GM23338 (cell line): ENCODE results near the gene ABCA4.

Source experiments
- POLR2AphosphoS5 ChIP-seq: IDR thresholded peaks from 2 replicates; pipeline ENCODE4 v1.6.1; 2016; ENCODE audit warnings: antibody characterized with exemption, low read depth
- TF ChIP-seq, protein P1 (sequence below), 2 experiments: fragments of 200-600 bp in 1 of 2; sonication (generic) in 1 of 2; conservative IDR thresholded peaks; 2 replicates each; pipeline versions ENCODE4 v1.5.1 to v1.6.1; 2016 to 2017; ENCODE audit warnings: antibody characterized with exemption in 2 of 2, low read depth in 2 of 2, mild to moderate bottlenecking in 2 of 2, moderate library complexity in 1 of 2

DNA sequence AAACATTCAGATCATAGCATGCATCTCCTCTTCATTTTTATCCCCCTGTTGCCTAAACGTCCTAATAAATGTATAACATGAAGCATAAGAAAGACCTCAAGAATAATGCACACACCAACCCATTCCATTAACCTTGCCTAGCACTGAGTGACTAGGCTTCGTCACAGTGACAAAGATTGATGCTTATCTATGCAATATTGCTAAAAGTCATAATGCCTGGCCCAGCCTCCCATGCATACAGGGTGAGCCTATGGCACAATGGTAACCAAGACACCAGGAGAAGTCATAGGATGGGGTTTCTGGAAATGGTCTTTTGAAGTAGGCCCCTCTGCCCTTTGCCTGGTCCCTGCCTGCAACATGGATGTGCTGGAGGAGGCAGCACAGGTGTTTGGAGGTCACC, 33.8 kb downstream of the ABCA4 start:
- no peak for TF ChIP-seq POLR2AphosphoS5
- TF ChIP-seq, protein P1, sequence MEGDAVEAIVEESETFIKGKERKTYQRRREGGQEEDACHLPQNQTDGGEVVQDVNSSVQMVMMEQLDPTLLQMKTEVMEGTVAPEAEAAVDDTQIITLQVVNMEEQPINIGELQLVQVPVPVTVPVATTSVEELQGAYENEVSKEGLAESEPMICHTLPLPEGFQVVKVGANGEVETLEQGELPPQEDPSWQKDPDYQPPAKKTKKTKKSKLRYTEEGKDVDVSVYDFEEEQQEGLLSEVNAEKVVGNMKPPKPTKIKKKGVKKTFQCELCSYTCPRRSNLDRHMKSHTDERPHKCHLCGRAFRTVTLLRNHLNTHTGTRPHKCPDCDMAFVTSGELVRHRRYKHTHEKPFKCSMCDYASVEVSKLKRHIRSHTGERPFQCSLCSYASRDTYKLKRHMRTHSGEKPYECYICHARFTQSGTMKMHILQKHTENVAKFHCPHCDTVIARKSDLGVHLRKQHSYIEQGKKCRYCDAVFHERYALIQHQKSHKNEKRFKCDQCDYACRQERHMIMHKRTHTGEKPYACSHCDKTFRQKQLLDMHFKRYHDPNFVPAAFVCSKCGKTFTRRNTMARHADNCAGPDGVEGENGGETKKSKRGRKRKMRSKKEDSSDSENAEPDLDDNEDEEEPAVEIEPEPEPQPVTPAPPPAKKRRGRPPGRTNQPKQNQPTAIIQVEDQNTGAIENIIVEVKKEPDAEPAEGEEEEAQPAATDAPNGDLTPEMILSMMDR (conservative IDR thresholded peaks at IDR 0.05; ENCODE audit: low read depth in 2 of 2): no peak
